GM21390 (cell line): ENCODE results near the gene SETD2.
"Not testable (repeated sequence)": the region's sequence is repeated elsewhere in the genome, so short reads cannot be mapped to it uniquely, and the experiment has no call there.

ENCODE experiments used
- ATAC-seq: cut with Tn5 transposase; IDR thresholded peaks from one replicate; pipeline ENCODE4 v1.9.1; 2021; ENCODE audit not compliant: unreplicated experiment

The SETD2 gene

DNA sequence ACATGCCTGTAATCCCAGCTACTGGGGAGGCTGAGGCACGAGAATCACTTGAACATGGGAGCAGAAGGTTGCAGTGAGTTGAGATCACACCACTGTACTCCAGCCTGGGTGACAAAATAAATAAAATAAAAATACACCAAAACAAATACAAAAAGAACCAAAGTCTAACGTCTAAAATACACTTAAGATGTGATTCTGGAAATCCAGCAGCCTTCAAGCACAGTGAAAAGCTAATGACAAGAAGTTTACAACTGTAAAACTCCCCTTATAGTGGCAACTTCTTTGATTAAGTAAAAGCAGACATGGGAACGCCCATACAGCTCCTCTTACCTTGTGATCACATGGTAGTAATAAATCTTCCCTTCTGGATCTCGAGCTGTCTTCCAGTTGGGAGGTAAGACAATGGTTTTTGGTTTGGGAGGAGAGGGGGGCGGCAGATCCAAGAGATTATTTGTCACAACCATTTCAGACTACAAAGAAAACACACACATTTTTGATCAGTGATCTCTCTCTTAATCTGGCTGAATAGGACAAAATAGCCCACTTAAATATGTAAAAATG lies 121.6 kb downstream of the SETD2 start:
- ATAC-seq, result no peak

DNA sequence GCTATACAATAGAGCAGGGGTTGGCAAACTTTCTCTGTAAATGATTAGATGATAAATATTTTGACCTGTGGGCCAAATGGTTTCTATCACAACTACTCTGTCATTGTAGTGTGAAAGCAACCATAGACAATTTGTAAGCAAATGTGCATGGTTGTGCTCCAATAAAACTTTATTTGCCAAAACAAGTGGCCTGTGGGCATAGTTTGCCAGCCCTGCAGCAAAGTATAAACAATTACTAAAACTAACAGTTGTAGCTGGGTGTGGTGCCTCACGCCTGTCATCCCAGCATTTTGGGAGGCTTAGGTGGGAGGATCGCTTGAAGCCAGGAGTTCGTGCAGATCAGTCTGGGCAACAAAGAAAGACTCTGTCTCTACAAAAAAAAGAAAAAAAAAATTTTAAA lies 122.8 kb downstream of the SETD2 start:
- ATAC-seq, result no peak

DNA sequence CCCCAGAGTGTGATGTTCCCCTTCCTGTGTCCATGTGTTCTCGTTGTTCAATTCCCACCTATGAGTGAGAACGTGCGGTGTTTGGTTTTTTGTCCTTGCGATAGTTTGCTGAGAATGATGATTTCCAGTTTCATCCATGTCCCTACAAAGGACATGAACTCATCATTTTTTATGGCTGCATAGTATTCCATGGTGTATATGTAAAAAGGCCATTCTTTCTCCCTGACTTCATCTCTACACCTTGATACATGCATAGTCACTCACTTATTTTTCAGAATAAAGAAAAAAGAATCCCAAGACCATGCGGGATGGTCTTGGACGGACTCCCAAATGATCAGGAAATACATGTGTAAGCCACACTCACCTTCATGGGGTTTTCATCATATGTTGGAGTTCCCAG lies 126.6 kb downstream of the SETD2 start:
- ATAC-seq, result not testable (repeated sequence)

DNA sequence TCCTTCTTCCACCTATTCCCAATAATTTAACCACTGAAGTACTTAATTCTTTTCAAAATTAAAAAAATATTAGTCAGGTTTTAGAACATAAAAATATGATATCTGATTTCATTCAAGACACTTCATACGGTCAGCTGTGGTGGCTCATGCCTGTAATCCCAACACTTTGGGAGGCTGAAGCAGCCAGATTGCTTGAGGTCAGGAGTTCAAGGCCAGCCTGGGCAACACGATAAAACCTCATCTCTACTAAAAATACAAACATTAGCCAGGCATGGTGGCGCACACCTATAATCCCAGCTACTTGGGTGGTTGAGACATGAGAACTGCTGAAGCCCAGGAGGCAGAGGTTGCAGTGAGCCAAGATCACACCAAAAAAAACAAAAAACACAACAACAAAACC lies 127.8 kb downstream of the SETD2 start:
- ATAC-seq, result no peak

DNA sequence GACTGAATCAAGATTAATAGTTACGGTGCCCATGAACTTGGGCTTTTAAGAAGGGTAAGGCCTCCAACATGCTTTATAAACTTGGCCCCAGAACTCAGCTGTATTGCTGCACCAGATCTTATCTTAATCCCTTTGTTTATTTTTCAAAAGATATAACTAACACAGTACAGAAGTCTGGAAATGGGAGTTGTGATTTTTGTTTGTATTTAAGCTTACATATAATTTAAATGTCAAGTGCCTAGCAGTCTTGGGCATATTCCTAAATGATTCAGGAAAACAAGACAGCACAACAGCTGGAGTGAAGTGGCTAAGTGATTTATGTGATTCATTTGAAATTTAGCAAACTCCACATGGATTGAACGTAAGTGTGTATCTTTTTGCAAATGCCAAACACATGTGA lies 128.3 kb downstream of the SETD2 start:
- ATAC-seq, result no peak

DNA sequence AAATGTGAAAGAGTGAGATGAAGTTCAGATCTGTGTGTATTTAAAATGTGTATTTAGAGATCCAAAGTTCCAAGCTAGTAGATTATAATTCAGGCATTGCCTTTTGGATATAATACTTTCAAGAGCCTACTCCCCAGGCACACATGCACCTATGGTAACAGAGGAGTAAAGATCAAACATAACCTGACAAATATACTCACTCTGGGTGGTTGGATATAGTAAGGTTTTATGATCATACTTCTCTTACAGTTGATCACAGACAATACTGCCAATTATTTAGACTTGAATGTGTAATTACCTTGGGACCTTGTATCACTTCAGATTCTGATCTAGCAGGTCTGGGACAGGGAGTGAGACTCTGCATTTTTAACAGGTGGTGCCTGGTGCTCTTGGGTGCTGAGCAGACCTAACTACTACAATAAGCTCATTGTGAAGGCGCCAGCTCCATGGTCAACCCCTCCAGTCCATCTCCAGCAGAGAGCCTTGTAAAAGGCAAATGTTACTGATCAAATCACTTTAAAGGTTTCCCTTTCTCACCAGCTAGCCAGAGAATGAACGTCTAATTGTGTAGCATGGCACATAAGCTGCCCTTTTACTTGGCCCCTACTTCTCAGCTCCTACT lies 128.9 kb downstream of the SETD2 start:
- no peak for ATAC-seq

DNA sequence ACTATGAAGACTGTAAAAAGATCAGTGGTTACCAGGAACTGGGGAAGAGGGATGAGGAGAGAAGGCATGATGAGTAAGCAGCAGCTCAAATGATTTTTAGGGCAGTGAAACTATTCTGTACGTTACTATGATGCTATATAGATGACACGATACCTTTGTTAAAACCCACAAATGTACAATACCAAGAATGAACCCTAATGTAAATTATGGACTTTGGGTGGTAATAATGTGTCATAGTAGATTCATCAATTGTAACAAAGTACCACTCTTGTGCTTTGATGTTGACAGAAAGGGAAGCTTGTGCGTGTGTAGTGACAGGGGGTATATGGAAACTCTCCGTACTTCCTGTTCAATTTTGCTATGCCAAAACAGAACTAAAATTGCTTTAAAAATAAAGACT lies 132.9 kb downstream of the SETD2 start:
- ATAC-seq, result not testable (repeated sequence)

DNA sequence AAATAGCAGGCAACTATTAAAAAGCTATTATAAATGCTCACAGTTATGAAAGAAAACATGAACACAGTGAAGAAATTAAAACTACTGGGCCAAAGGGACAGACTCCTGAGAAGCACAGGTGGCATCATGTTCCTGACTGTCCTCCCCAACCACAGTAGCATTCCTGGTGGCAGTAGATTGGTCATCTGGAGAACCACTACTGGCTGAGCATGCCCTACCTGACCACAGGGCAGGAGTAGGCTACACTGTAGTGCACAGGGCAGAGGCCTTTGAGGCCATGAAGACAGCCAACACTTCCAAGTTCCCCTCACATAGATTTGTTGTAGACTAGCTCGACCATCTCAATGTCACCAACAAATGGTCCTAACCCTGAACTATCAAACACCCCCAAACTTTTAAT lies 135.2 kb downstream of the SETD2 start:
- ATAC-seq, result no peak

DNA sequence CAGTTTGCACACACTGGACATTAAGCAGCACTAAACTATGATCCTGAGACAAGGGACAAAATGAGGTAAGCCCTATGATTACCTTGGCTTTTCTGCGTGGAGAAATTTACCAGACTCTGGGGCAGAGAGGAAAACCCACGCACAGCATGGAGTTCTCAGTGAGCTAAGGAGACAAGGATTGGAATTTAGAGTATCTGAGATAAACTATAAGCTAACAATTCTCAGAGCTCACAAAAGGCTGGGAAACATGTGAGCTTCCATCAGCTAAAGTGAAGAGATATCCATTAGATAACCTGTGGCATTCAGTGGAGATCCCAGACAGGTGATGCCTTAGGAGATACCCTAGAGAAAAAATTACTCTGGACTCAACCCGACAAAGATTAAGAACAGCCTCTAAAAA lies 135.8 kb downstream of the SETD2 start:
- no peak for ATAC-seq

DNA sequence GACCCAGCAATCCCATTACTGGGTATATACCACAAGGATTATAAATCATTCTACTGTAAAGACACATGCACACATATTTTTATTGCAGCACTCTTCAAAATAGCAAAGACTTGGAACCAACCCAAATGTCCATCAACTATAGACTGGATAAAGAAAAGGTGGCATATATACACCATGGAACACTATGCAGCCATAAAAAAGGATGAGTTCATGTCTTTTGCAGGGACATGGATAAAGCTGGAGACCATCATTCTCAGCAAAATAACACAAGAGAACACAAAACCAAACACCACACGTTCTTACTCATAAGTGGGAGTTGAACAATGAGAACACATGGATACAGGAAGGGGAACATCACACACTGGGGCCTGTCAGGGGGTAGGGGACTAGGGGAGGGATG lies 137.5 kb downstream of the SETD2 start:
- ATAC-seq, result not testable (repeated sequence)

DNA sequence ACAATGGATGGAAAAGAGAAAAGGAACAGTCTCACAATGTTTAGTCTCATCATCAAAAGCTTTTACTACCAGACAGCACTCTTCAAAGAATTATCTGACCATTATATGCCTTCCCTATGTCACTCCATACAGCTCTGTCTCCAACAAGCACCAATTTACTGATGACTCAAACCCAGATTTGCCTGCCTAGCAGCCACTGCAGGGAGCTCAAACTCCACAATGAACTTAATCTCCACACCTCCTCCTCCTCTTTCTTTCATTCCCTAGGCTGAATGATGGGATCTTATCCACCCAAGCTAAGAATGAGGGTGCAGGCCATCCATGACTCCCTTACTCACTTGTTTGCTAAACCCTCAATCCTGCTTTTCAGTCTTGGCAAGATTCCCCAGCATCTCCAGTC lies 139.0 kb downstream of the SETD2 start:
- no peak for ATAC-seq

DNA sequence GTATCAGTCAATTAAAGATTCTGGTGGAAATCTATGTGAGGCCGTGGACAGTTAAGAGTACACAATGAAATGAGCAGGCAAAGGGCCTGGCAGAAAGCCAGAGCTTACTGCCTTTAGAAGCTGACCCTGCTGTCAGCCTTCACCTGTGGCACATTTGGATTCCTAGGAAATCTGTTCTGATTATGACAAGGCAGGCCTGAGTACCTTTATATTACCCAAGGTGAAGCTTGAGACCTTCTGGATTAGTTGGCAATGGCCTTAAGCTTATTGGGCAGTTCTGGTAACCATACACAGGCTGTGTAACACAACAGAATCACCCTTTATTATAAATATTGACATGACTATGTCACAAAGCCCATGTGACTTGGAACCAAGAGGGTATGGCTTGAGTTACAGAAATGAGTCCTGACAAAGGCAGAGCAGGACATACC lies 141.3 kb downstream of the SETD2 start:
- no peak for ATAC-seq

DNA sequence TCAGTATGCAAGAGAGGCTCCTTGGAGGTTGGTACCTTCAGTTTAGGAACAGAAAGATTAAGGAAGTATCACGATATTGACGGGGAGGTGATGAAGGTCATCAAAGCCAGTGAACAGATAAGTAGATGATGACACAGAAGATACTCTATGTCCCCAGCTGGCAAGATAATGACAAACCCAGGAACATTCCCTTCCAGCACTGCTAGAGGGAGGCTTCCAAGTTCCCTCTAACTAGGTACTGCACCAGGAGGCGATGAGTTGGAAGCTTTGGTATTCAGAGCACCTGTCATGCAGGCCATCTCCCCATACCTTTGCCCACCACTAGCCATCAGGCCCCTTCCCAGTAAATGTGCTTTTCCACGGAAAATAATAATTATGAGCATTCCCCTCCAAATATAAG lies 143.6 kb downstream of the SETD2 start:
- ATAC-seq, result no peak

DNA sequence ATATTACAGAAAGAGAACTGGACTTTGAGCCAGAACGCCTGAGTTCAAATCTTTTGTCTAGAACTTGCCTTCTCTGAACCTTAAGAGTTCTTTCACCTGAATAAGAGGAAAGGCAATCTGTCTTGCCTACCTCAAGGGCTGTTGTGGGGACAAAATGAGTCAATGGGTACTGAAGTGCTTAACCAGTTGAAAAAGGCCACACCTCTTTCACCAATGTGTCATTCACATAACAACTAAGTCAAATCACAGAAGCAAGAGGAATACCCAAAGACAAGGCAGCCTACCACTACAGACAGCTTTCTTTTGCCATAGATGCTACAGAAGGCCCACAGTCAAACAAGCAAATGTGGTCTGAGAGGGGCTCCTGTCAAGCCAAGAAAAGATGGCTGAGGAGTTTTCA lies 144.7 kb downstream of the SETD2 start:
- peak; percentile 52 for ATAC-seq

DNA sequence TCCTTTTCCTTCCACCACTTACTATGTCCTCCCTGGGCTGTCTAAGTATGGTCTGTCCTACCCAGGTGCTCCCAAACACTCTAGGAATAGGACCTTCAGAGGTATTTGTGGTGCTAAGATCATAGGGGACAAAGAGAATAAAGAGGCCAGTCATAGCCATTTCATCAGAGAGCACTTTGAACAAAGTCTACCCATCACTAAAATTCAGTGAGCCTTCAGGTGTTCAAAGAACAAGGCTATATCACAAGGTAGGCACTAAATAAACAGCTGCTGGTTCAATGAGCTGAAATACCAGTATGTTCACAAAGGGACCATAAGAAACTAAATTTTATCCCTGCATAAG lies 145.7 kb downstream of the SETD2 start:
- no peak for ATAC-seq

DNA sequence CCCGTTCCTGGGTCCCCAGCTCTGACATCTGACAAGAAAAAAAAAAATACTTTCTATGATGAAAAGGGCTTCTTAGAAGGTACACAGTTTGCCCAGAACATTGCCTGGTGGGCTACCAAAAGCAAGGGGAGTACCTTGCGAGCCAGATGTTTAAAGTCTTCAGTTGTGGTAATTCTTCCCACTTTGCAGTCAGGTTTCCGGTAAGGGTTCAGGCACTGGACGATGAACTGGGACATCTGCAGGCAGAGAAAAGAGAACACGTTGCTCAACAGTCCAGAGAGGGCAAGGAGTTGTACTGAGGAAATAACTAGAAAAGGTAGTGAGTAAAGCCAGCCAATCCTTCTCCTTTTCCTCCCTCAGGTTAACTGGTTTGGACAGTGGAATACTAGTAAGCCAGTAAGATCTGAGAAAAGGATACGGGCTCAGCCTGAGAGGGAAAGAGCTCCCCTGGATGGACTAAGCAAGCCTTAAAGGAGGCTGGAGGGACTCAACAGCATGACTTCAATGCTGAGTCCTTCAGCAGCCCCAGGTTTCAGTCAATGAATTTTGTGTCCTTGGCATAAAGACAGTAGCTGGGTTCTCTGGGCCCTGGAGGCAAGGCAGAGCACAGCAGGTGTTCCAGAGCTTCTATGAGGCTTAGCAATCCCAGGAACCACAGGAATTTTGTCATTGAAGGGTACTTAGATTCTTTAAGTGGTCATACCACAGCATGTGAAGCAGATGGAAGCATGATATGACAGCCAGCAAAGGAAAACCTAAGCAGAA lies 146.2 kb downstream of the SETD2 start:
- ATAC-seq, result no peak

DNA sequence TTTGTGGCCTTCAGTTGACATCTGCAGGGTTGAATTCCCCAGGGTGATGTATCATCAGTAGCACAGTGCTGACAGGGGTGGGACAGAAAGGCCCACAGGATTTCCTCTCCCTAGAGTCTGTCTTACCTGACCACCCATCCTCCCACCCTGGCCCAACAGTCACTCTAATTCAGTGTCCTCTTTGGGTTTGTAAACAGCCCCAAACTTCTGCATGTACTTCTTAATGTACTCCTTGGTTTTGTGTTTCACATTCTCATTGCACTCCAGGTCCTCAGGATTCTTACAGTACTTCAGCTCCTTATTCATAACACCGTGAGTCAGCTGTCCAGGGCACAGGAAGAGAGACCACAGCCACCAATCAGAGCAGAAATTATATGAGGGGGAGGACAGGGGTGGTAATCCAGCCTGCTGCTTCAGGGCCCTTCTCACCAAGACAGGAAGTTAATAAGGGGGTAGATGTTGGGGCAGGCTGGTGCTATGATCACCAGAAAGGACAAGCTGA lies 146.9 kb downstream of the SETD2 start:
- ATAC-seq, result no peak

DNA sequence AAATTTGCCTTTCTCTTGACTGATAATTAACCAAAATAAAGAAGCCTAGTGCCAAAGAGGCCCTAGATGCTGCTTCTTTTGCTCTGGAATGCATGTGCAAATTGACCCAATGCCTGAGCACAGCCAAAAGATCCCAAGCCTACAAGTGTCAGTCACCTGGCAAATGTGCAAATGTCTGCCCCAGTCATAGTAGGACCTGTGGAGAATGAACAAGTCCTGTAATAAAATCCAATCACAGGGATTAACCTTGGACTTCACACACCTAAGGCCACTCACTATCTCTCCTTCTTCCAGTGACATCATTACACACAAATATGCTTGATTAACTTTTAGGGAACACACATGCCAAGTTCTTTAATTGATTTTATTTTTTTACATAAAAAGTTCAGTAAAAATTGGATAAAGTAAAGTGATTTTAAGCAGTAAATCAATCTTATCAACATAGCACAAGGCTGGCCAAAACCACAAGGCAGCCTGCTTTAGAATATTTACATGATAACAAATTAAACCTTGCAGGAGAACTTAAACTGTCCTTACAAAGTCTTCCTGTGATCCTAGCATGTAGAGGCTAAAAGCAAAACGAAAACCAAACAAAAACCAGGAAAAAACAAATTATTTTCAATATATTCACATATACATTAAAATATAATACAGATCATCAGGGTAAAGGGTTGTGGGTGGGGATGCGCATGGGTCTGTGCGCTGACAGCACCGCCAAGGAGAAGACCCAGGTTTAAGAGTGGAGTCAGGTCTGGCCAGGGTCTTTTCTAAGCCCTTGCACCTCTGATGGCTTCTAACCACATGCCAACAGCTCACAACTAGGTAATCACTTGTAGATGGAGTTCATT lies 147.6 kb downstream of the SETD2 start:
- ATAC-seq, result no peak

DNA sequence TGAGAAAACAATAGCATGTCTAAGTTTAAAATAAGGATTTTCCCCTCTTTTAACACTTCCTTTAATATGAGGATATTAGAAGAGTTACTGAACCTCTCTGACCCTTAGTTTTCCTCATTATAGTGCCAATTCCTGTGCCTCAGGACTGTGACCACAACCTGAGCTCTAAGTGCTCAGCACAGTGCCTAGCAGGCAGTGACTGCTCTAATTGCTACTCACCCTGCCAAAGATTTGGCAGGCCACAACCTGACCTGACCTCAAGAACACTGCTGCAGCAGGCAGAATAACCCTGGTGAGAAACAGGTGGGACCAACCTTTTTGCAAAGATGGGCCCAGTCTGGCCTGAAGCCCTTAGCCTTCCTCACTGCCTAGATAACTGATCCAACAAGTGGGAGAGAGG lies 148.8 kb downstream of the SETD2 start:
- ATAC-seq, result no peak

DNA sequence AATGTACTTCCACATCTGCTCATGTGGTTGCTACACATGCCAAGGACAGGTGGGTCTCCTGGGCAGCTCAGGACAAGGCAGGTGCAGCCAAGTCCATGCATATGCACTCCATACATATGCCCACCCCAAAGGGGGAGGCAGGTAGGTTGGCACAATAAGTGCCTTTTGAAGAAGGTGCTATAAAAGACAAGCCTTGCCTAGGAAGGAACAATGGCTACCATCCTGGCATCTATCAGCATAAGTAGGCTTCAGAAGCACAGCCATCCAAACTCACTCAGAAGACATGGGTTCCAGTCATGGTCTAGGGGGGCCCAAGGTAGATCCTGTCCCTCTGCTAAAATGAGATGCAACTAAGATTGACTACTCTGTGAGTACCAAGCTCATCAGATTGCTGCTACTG lies 149.9 kb downstream of the SETD2 start:
- no peak for ATAC-seq

DNA sequence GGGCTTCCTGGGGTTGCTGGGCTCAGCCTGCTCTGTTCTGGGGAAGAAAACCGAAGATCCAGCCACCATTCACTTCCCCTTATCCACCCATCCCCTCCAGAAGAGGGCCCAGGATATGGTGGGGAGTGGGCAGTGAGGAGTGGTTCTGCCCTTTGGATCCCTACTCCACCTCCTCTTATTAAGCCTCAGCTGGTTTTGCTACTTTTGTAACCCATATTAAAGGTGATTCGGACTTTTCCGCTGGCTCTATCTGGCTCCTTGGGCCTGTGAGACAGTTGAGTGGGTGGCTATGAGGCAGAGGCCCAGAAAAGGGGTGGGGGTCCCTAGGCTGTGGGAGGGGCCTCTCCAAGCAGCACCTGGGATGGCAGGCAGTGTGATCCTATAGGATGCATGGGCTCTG lies 150.7 kb downstream of the SETD2 start:
- no peak for ATAC-seq
